Fibroblast of lung (primary cell): ENCODE results near the gene PCDH9.

Experiments
- CTCF ChIP-seq, 2 donors: IDR thresholded peaks in 1 of 2; conservative IDR thresholded peaks in 1 of 2; 1 replicate in 1 of 2; 2 replicates in 1 of 2; pipeline ENCODE4 v1.5.1; 2011 to 2012; ENCODE audit warnings: low read length in 2 of 2, control low read depth in 1 of 2, inconsistent platforms in 1 of 2, low read depth in 1 of 2, mild to moderate bottlenecking in 1 of 2
- EZH2 ChIP-seq: IDR thresholded peaks from 2 replicates; pipeline ENCODE4 v1.5.1; 2012; ENCODE audit warnings: low read length, control low read depth, mild to moderate bottlenecking; ENCODE audit errors: missing control alignments

- no peak for TF ChIP-seq CTCF (conservative IDR thresholded peaks at IDR 0.05 in 1 of 2, IDR thresholded peaks at IDR 0.05 in 1 of 2; ENCODE audit: low read depth in 1 of 2, low read length in 2 of 2)
- TF ChIP-seq EZH2 = no peak
Measured at GRCh38 chr13:66896933-66897332, 333.2 kb downstream of the PCDH9 start.
